Panc1 (cell line): ENCODE results near the gene DAPK1. TPM values are rescaled to one million over a fixed set of nuclear protein-coding genes. Genes with fewer than 3 reads are reported as not detected.

ENCODE experiments used
- ATAC-seq: fragments of 200-7000 bp; cut with Tn5 transposase; 2 replicates; pipeline ENCODE4 v1.9.1; 2020; ENCODE audit warnings: mild to moderate bottlenecking, moderate library complexity
- BruUV-seq: library from RNA; stranded (reverse); fragments of 400-500 nt; replicated peaks from 2 replicates; lab custom pipeline; 2021; lab: Mats Ljungman, UMichigan
- CTCF ChIA-PET: fragments of 300-600 bp; sonication (Branson Sonifier 250); formaldehyde crosslinking; loops from one replicate; lab custom pipeline; 2022; ENCODE audit warnings: antibody characterized with exemption; lab: Charles Lee
- POLR2A ChIA-PET: fragments of 300-600 bp; sonication (Branson Sonifier 250); formaldehyde crosslinking; loops from one replicate; lab custom pipeline; 2022; ENCODE audit warnings: antibody characterized with exemption; lab: Charles Lee
- DNase-seq: peaks from one replicate; pipeline ENCODE4 v3.0.0-alpha.2; 2010; ENCODE audit warnings: low read depth, low spot score
- H3K27ac ChIP-seq: 2 replicates; pipeline ENCODE4 v1.5.1; 2011; ENCODE audit warnings: mild to moderate bottlenecking, low read length, inconsistent platforms
- H3K27me3 ChIP-seq: fragments of 200-500 bp; sonication (Bioruptor generic); 2 replicates; pipeline ENCODE4 v1.6.0; 2014; ENCODE audit warnings: low read length, inconsistent platforms; ENCODE audit not compliant: control insufficient read depth, insufficient read depth
- H3K36me3 ChIP-seq: fragments of 200-500 bp; sonication (Bioruptor generic); 2 replicates; pipeline ENCODE4 v1.5.1; 2014; ENCODE audit warnings: inconsistent platforms, mild to moderate bottlenecking, low read length, moderate library complexity; ENCODE audit not compliant: control insufficient read depth, insufficient read depth
- H3K4me1 ChIP-seq: 2 replicates; pipeline ENCODE4 v1.5.1; 2011; ENCODE audit warnings: inconsistent platforms, mild to moderate bottlenecking, low read length, moderate library complexity; ENCODE audit not compliant: control insufficient read depth, insufficient read depth
- H3K4me3 ChIP-seq, 2 experiments: 2 replicates each; pipeline ENCODE4 v1.5.1; 2011 to 2012; ENCODE audit warnings: low read depth in 2 of 2, low read length in 2 of 2, mild to moderate bottlenecking in 2 of 2, inconsistent platforms in 1 of 2, moderate library complexity in 1 of 2
- H3K9me3 ChIP-seq: fragments of 200-500 bp; sonication (Bioruptor generic); 2 replicates; pipeline ENCODE4 v1.5.1; 2014; ENCODE audit warnings: low read depth, mild to moderate bottlenecking, inconsistent platforms, low read length, moderate library complexity; ENCODE audit not compliant: control insufficient read depth, insufficient read depth
- POLR2AphosphoS5 ChIP-seq: IDR thresholded peaks from 2 replicates; pipeline ENCODE4 v1.6.1; 2012; ENCODE audit warnings: mild to moderate bottlenecking, low read depth, low read length, moderate library complexity
- REST ChIP-seq, 2 experiments: IDR thresholded peaks; 2 replicates each; pipeline ENCODE4 v1.6.1; 2011 to 2012; ENCODE audit warnings: low read depth in 2 of 2, control low read depth in 1 of 2, low read length in 1 of 2, mild to moderate bottlenecking in 1 of 2, moderate library complexity in 1 of 2; ENCODE audit not compliant: insufficient read depth in 1 of 2
- SIN3A ChIP-seq: IDR thresholded peaks from 2 replicates; pipeline ENCODE4 v1.6.1; 2012; ENCODE audit warnings: low read depth, mild to moderate bottlenecking, low read length, moderate library complexity, borderline replicate concordance; ENCODE audit not compliant: insufficient read depth
- TCF7L2 ChIP-seq: IDR thresholded peaks from 2 replicates; pipeline ENCODE4 v1.6.1; 2011; ENCODE audit warnings: mild to moderate bottlenecking, low read depth, low read length, inconsistent platforms
- in situ Hi-C: cut with HindIII; loops from 2 replicates; pipeline ENCODE4 v1.10.0; 2016; ENCODE audit warnings: low sequenced_read_pairs, low pct_unique_long_range_greater_than_20kb
- intact Hi-C: fragments of 100-400 bp; cut with micrococcal nuclease; formaldehyde crosslinking; loops from one replicate; pipeline ENCODE4 v1.10.0; 2022; ENCODE audit not compliant: unreplicated experiment
- total RNA-seq: library from RNA; stranded (reverse); gene quantifications from one replicate; pipeline ENCODE4 v1.2.1, GENCODE V29; 2021; ENCODE audit not compliant: unreplicated experiment
- TF ChIP-seq, protein P1 (sequence below): fragments of 450-650 bp; IDR thresholded peaks from 2 replicates; pipeline ENCODE4 v1.5.1; 2017; ENCODE audit warnings: mild to moderate bottlenecking

Gene DAPK1
- total RNA-seq, 1 experiment from 2014 or later = 0.87 TPM

GRCh38 chr9:87658511-87658910 lies 160.8 kb downstream of the DAPK1 start:
- intact Hi-C loops = no loop called here
- no peak for DNase-seq
- POLR2A ChIA-PET = no interaction called here
- Histone ChIP-seq H3K27me3 (no peaks in the 10 kb centered on the region), H3K36me3 (no peaks in the 10 kb centered on the region), H3K4me3 (no peak overlapping the region), H3K9me3 (no peaks in the 10 kb centered on the region), H3K4me1 (no peaks in the 10 kb centered on the region), H3K27ac (no peak overlapping the region)
- no TSS peak for BruUV-seq
- CTCF ChIA-PET = no interaction called here
- TF ChIP-seq, protein P1, sequence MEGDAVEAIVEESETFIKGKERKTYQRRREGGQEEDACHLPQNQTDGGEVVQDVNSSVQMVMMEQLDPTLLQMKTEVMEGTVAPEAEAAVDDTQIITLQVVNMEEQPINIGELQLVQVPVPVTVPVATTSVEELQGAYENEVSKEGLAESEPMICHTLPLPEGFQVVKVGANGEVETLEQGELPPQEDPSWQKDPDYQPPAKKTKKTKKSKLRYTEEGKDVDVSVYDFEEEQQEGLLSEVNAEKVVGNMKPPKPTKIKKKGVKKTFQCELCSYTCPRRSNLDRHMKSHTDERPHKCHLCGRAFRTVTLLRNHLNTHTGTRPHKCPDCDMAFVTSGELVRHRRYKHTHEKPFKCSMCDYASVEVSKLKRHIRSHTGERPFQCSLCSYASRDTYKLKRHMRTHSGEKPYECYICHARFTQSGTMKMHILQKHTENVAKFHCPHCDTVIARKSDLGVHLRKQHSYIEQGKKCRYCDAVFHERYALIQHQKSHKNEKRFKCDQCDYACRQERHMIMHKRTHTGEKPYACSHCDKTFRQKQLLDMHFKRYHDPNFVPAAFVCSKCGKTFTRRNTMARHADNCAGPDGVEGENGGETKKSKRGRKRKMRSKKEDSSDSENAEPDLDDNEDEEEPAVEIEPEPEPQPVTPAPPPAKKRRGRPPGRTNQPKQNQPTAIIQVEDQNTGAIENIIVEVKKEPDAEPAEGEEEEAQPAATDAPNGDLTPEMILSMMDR = no peak
- TF ChIP-seq POLR2AphosphoS5 (no peak), REST (IDR thresholded peaks at IDR 0.05; ENCODE audit: insufficient read depth in 1 of 2, low read depth in 2 of 2, low read length in 1 of 2) (no peak), SIN3A (no peak), TCF7L2 (no peak)
- in situ Hi-C loops = no loop called here
- ATAC-seq = no peak

- Histone ChIP-seq H3K27ac (no peak overlapping the region), H3K36me3 (no peaks in the 10 kb centered on the region), H3K27me3 (no peaks in the 10 kb centered on the region), H3K9me3 (no peaks in the 10 kb centered on the region), H3K4me3 (no peak overlapping the region), H3K4me1 (no peaks in the 10 kb centered on the region)
- ATAC-seq (no peak), DNase-seq (no peak)
- no TSS peak for BruUV-seq
- TF ChIP-seq POLR2AphosphoS5 (no peak), TCF7L2 (no peak), REST (IDR thresholded peaks at IDR 0.05; ENCODE audit: insufficient read depth in 1 of 2, low read depth in 2 of 2, low read length in 1 of 2) (no peak), SIN3A (no peak)
- TF ChIP-seq, protein P1 = no peak
- intact Hi-C loops = loop anchor here (10.0 kb wide), 1 partner anchor 1225 kb away; no protein-coding TSS in a partner anchor
- ChIA-PET CTCF (no interaction called here), POLR2A (no interaction called here)
- in situ Hi-C loops = no loop called here
Observed at GRCh38 chr9:87659534-87660419, 162.1 kb downstream of the DAPK1 start.
